ENCODE data around the gene SUMF1. TPM values are rescaled to one million over a fixed set of nuclear protein-coding genes. Genes with fewer than 3 reads are reported as not detected.

The SUMF1 gene
- total RNA-seq, 2 donors from 2014 or later, result 18.4 to 18.6 TPM

GRCh38 chr3:4474683-4475490, 7.8 kb upstream of the SUMF1 start:
- no peak overlapping the region for H3K27ac Mint-ChIP-seq
- TF ChIP-seq CTCF (conservative IDR thresholded peaks at IDR 0.05), result no peak
- WGBS, 2 experiments (ENCODE audit: insufficient coverage in 1 of 2, insufficient read length in 1 of 2), result 77 to 80% methylated on average over 5 to 7 of the region's 7 CpGs
- Histone ChIP-seq H3K36me3 (ENCODE audit: control insufficient read depth, insufficient read depth, low read length) (no peaks in the 10 kb centered on the region), H3K27ac (ENCODE audit: low read depth, low read length) (no peak overlapping the region), H3K4me3 (ENCODE audit: low read length) (no peak overlapping the region), H3K4me1 (ENCODE audit: control insufficient read depth, insufficient read depth, low read length) (no peaks in the 10 kb centered on the region), H3K9me3 (ENCODE audit: control insufficient read depth, low read length) (no peaks in the 10 kb centered on the region), H3K27me3 (ENCODE audit: control insufficient read depth, insufficient read depth, low read length, poor library complexity, severe bottlenecking) (peaks cover 28% of the 10 kb centered on the region), H3K9ac (ENCODE audit: extremely low read depth, low read length, poor library complexity, severe bottlenecking) (no peak overlapping the region)
- no peak for DNase-seq
- no peaks in the 10 kb centered on the region for H3K9me3 Mint-ChIP-seq
- no peak overlapping the region for H3K4me3 Mint-ChIP-seq
- H3K27me3 Mint-ChIP-seq (ENCODE audit: insufficient read depth), result peaks cover 33% of the 10 kb centered on the region
- H3K36me3 Mint-ChIP-seq (ENCODE audit: low read depth), result no peaks in the 10 kb centered on the region
- no peaks in the 10 kb centered on the region for H3K4me1 Mint-ChIP-seq

GRCh38 chr3:4472766-4473165, 5.7 kb upstream of the SUMF1 start:
- H3K4me1 ChIP-seq (ENCODE audit: control insufficient read depth, insufficient read depth, low read length), result no peaks in the 10 kb centered on the region
- H3K27ac ChIP-seq (ENCODE audit: low read depth, low read length), result no peak overlapping the region
- Mint-ChIP-seq H3K27me3 (ENCODE audit: insufficient read depth) (peaks cover 37% of the 10 kb centered on the region), H3K36me3 (ENCODE audit: low read depth) (no peaks in the 10 kb centered on the region), H3K27ac (no peak overlapping the region), H3K4me1 (no peaks in the 10 kb centered on the region), H3K4me3 (no peak overlapping the region), H3K9me3 (no peaks in the 10 kb centered on the region)
- no peak for DNase-seq
- no peaks in the 10 kb centered on the region for H3K9me3 ChIP-seq (ENCODE audit: control insufficient read depth, low read length)
- no peaks in the 10 kb centered on the region for H3K36me3 ChIP-seq (ENCODE audit: control insufficient read depth, insufficient read depth, low read length)
- peaks cover 22% of the 10 kb centered on the region for H3K27me3 ChIP-seq (ENCODE audit: control insufficient read depth, insufficient read depth, low read length, poor library complexity, severe bottlenecking)
- WGBS, 2 experiments (ENCODE audit: insufficient coverage in 1 of 2, insufficient read length in 1 of 2), result 94% methylated on average over 2 of the region's 2 CpGs
- TF ChIP-seq CTCF (conservative IDR thresholded peaks at IDR 0.05), result no peak
- no peak overlapping the region for H3K9ac ChIP-seq (ENCODE audit: extremely low read depth, low read length, poor library complexity, severe bottlenecking)
- H3K4me3 ChIP-seq (ENCODE audit: low read length), result no peak overlapping the region

GRCh38 chr3:4472312-4472711, 5.2 kb upstream of the SUMF1 start:
- no peak for TF ChIP-seq CTCF (conservative IDR thresholded peaks at IDR 0.05)
- Mint-ChIP-seq H3K9me3 (peaks cover 2% of the 10 kb centered on the region), H3K4me1 (peaks cover 1% of the 10 kb centered on the region), H3K27ac (no peak overlapping the region), H3K27me3 (ENCODE audit: insufficient read depth) (peaks cover 37% of the 10 kb centered on the region), H3K4me3 (no peak overlapping the region), H3K36me3 (ENCODE audit: low read depth) (no peaks in the 10 kb centered on the region)
- Histone ChIP-seq H3K27ac (ENCODE audit: low read depth, low read length) (no peak overlapping the region), H3K27me3 (ENCODE audit: control insufficient read depth, insufficient read depth, low read length, poor library complexity, severe bottlenecking) (peaks cover 18% of the 10 kb centered on the region), H3K4me1 (ENCODE audit: control insufficient read depth, insufficient read depth, low read length) (no peaks in the 10 kb centered on the region), H3K9me3 (ENCODE audit: control insufficient read depth, low read length) (no peaks in the 10 kb centered on the region), H3K9ac (ENCODE audit: extremely low read depth, low read length, poor library complexity, severe bottlenecking) (no peak overlapping the region), H3K4me3 (ENCODE audit: low read length) (no peak overlapping the region), H3K36me3 (ENCODE audit: control insufficient read depth, insufficient read depth, low read length) (no peaks in the 10 kb centered on the region)
- WGBS, 2 experiments (ENCODE audit: insufficient coverage in 1 of 2, insufficient read length in 1 of 2), result 92% methylated on average over 2 of the region's 2 CpGs; no CpG with 5 or more reads in 1 of the 2 experiments
- no peak for DNase-seq

All from endodermal cell (in vitro differentiated cells).